ENCODE measurements around the gene SCYL1.

SCYL1 gene

DNA sequence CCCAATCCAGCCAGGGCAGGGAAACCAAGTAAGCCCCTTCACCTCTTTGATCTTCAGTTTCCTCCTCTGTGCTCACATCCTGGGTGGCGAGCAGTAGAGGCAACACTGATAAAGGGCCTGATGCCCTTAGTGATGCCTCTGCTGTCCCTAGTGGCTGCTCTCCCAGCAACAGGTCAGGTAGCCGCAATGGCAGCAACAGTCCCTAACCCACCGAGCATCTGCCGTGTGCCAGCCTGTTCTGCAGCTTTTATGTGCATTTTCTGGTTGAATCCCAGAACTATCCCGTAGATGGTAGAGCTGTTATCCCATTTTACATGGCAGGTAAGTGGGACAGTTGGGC lies 5.2 kb downstream of the SCYL1 start:
- no peak for FAIRE-seq
- no peak for DNase-seq (ENCODE audit: extremely low spot score, insufficient read length, low read depth)

DNA sequence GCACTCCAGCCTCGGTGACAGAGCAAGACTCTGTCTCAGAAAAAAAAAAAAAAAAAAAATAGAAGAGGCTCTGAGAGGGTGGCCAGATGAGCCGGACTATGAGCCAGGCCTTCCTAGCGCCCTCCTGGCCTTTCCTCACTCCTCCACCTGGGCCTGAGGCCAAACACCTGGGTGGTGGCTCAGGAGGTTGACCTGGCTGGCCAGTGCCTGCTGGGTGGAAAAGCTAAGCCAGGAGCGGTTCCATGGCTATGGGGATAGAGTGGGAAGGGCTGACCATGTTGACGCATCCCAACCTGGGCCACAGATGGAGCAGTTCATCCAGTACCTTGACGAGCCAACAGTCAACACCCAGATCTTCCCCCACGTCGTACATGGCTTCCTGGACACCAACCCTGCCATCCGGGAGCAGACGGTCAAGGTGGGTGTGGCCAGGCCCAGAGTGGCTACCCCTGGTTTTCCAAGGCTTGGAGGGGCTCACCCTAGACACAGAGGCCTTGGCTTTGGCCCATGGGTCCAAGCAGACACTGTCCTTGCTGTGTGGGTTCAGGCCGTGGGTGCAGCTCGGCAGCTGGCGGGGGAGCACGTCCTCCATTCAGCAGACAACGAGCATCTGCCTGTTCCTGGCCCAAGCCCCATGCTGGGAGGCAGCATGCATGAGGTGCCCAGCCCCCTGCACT lies 7.6 kb downstream of the SCYL1 start:
- no peak for FAIRE-seq

DNA sequence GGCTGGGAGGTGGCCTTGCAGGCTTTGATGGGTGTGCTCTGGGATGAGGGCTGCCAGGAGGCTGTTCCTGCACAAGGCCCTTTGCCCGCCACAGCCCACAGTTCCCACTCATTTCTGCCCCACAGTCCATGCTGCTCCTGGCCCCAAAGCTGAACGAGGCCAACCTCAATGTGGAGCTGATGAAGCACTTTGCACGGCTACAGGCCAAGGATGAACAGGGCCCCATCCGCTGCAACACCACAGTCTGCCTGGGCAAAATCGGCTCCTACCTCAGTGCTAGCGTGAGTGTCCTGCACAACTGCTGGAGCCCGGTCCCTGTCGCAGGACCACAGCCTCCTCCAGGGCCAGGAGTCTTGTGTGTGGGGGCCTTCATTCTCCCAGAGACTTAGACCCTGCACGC lies 10.2 kb downstream of the SCYL1 start:
- DNase-seq (ENCODE audit: extremely low spot score, insufficient read length, low read depth): no peak
- no peak for FAIRE-seq

More for the DNA sequence above, 7.6 kb downstream of the SCYL1 start:
- no peak for DNase-seq (ENCODE audit: extremely low spot score, insufficient read length, low read depth)

DNA sequence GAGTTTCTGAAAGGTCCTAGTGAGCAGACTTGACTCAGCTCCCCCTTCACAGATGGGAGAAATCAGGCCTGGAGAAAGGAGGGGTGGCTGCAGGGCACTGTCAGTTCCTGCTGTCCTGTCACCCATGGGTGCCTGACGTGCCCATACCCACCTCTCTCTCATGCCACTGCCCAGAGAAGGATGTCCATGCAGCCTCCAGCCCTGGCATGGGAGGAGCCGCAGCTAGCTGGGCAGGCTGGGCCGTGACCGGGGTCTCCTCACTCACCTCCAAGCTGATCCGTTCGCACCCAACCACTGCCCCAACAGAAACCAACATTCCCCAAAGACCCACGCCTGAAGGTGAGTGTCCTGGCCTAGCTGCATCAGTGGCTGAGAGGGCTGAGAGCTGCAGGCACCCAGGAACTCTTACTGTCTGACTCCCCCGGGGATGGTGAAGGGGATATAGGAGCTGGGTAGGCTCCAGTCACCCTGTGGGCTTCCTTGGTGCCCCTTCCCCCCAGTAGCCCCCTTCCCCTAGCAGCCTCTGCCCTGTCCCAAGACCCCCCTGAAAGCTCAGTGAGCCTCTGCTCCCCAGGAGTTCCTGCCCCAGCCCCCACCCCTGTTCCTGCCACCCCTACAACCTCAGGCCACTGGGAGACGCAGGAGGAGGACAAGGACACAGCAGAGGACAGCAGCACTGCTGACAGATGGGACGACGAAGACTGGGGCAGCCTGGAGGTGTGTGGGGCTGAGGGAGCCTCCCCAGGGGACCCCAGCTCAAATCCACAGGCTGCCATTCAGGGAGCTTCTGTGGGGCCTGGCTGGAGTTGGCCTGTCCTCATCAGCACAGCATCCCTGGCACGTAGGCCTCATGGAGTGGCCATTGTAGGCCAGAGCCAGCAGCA lies 11.8 kb downstream of the SCYL1 start:
- DNase-seq (ENCODE audit: extremely low spot score, insufficient read length, low read depth) (no peak), FAIRE-seq (no peak)

DNA sequence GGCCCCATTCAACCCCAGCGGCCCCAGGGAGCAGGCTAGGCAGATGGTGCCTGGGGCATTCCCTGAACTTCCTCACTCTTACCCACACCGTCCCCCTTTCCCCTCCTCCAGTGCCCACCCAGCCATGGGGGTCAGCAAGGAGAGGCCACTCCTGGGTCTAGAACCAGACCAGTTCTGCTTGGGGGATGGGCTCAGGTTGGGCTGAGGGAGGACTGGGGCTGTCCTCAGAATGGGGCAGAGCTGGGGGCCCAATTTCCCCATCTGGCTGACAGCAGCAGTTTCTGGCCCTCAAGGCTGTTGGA lies 12.4 kb downstream of the SCYL1 start:
- FAIRE-seq (no peak), DNase-seq (ENCODE audit: extremely low spot score, insufficient read length, low read depth) (no peak)

DNA sequence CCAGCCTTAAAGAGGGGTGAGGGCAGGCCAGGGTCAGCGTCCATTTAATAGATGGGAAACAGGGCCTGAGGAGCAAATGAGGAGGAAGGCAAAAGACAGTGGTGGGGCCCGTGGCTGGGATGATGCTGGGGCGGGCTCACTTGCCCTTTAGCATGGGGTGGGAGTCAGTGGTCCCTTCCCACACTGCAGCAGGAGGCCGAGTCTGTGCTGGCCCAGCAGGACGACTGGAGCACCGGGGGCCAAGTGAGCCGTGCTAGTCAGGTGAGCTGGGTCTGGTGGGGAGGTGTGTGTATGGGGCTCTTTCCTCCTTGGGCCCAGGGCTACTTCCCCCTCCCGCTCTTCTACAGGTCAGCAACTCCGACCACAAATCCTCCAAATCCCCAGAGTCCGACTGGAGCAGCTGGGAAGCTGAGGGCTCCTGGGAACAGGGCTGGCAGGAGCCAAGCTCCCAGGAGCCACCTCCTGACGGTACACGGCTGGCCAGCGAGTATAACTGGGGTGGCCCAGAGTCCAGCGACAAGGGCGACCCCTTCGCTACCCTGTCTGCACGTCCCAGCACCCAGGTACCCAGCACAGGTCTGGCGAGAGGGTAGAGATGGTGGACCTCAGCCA lies 12.8 kb downstream of the SCYL1 start:
- FAIRE-seq: no peak

DNA sequence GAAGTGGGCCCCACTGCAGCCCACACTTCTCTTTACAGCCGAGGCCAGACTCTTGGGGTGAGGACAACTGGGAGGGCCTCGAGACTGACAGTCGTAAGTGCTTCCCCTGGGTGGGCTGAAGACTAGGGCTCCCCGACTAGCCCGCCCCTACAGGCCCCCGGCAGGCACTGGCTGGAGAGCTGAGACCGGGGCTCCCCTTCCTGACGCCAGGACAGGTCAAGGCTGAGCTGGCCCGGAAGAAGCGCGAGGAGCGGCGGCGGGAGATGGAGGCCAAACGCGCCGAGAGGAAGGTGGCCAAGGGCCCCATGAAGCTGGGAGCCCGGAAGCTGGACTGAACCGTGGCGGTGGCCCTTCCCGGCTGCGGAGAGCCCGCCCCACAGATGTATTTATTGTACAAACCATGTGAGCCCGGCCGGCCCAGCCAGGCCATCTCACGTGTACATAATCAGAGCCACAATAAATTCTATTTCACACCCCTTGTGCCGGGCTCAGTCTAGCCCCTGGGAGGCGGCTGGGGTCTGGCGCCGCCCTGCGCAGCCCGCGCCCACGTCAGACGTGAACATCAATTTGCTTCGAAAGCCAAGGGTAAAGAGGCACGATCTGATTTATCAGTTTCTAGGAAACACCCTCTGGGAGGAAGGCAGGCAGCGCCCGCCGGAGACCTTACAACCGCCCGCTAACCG lies 13.5 kb downstream of the SCYL1 start:
- no peak for DNase-seq (ENCODE audit: extremely low spot score, insufficient read length, low read depth)
- no peak for FAIRE-seq

More for the DNA sequence above, 12.8 kb downstream of the SCYL1 start:
- DNase-seq (ENCODE audit: extremely low spot score, insufficient read length, low read depth): no peak

DNA sequence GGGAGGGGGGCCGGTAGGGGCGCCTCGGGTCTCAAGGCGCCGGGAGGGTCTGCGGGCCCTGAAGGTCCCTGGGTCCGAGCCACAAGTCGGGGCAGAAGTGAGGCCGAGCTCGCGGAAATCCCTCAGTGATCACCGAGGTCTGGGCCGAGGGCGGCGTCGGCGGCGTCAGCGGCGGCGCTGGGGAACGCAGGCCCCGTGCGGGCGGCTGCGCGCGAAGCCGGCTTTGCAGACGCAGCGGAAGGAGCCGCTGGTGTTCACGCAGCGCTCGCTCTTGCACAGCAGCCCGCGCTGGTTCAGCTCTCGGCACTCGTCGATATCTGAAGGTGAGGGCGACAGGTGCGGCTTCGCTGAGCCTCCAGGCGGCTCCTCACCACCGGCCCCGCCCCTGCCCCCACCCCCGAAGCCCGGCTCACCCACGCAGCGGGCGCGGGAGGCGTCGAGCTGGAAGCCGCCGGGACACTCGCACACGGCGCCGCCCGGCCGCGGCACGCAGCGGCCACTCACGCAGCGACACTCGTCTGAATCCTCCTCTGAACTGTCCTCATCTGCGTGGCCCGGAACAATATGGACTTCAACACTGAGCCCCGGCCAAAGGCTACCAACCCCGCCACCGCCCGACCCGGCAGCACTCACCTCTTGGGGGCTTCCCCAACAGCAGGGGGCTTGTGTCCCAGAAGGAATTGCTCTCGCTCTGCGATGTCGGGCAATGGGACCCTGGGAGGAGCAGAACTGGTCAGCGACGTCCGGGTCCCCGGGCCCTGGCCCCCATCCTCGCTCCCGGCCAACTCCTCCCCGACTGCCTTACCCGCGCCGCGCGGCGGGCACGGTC lies 14.2 kb downstream of the SCYL1 start:
- FAIRE-seq (no peak), DNase-seq (ENCODE audit: extremely low spot score, insufficient read length, low read depth) (no peak)

DNA sequence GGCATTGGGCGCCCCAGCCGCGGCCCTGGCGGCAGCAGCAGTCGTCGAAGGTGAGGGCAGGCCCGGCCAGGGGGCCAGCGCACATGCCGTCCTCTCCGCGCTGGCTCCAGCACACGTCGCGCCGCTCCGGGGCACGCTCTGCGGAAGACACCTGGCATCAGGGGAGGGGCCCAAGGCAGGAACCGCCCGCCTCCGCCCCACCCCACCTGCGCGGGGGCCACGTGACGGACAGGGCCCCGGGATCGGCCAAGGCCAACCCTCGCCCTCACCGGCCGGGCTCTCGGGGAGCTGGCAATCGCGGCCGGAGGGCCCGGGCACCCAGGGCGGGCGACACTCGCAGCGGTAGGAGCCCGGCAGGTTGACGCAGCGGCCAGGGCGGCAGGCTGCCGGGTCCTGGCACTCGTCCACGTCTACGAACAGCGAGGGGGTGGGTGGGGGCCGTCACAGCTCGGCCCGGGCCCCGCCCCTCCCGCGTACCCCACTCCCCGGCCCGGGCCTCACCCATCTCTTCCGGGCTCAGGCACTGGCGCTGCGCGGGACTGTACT lies 14.9 kb downstream of the SCYL1 start:
- FAIRE-seq (no peak), DNase-seq (ENCODE audit: extremely low spot score, insufficient read length, low read depth) (peak; percentile 59)

DNA sequence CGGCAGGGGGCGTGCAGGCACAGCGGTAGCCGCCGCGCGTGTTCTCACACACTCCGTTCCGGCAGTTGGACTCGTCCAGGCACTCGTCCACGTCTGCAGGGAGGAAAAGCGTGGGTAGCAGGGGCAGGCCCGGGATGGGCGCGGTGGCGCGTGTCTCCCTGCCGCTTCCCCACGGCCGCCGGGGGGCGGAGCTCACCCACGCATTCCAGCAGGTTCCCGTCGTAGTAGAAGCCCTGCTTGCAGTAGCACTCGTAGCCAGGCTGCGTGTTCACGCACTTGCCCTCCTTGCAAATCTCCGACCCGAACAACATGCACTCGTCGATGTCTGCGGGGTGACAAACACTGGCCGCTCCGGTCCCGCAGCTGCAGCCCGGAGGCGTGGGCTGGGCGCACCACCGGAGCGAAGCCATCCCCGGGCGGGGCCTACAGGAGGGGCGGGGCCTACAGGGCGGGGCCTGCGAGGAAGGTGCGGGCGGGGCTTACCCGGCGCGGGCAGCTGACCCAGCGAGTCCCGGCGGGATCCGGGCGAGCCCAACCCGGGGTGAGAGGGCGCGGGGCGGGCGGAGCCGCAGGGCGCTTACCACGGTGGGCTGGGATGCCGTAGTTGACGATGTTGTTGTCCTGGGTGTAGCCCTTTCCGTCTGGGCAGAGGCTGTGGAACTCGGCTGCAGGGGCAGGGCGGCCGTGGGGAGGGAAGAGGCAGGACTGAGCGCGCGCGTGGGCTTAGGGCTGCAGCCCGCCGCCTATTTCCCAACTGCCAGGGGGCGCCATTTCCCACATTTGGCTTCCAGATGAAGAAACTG lies 15.6 kb downstream of the SCYL1 start:
- FAIRE-seq (peak; percentile 87), DNase-seq (ENCODE audit: extremely low spot score, insufficient read length, low read depth) (peak; percentile 96)

DNA sequence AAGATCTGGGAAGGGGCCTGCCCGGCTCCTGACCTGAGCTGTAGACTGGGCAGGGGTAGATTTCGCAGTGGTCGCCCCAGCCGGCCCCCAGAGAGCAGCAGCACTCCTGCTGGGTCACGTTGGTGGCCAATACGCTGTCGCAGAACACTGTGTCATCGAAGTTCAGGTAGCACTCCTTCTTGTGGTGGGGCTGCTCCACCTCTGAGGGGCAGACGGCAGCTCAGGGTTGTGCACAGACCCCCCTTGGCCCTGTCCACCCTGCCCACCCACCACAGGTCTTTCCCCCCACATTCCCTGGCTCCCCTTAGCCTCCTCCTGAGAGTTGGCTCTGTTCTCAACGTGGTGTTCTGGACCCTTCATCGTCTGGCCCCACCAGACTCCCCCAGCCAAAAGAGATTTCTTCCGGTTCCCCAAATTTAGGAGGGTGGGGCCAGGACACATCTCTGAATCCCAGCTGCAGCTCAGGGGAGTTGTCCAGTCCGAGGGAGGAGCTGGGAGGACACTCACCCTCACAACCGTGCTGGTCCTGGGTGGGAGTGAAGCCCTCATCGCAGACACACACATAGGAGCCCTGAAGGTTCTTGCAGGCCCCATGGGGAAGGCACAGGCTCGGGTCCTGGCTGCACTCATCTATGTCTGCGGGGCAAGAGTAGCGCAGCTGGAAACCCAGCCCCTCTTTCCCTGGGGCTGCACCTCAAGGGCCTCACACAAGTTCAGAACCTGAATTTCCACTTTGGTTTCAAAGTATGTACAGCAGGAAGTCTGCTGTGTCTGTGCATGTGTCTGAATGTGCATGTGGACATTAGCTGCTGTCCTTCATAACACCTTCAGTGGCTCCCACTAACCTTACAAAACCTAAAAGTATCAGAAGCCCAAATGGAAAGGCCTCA lies 16.5 kb downstream of the SCYL1 start:
- FAIRE-seq (no peak), DNase-seq (ENCODE audit: extremely low spot score, insufficient read length, low read depth) (no peak)

DNA sequence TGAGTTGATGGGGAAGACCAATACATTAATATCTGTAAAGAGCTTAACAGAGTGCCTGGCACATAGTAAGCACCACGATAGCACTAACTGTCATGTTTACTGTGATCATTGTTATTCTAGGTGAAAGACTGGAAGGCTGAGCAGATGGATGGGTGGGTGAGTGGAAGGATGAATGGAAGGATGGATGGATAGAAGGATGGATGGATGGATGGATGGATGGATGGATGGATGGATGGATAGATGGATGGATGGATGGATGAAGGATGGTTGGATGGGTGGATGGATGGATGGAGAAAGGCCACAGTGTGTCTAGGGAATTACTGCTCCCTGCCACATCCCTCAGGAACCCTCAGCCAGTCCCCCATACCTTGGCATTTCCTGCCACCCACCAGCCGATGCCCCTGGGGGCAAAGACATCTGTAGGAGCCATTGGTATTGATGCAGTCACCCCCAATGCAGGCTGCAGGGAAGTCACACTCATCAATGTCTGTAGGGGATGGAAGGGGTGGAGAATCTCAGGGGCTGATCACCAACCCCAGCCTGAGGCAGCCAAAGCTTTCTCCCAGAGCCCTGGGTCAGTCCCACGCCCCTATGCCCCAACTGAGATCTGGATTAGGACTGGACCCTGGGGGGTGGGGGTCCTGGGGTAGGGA lies 18.0 kb downstream of the SCYL1 start:
- no peak for DNase-seq (ENCODE audit: extremely low spot score, insufficient read length, low read depth)
- no peak for FAIRE-seq

DNA sequence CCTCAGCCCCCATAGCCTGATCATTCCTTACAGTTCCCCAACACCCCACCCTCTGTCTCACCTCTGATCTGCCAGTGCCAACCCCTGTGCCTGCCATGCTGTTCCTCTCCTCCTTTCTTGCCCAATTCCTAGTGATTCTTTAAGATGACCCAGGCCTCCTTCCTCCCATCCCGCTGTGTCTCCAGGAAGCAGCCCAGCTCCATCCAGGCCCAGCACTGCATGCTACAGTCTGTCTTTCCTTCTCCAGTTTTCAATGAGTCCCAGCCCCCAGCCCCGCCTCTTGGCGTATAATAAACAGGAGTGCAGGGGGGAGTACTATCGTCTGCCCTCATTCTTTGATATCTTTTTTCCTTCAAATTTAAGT lies 21.0 kb downstream of the SCYL1 start:
- no peak for DNase-seq (ENCODE audit: extremely low spot score, insufficient read length, low read depth)
- no peak for FAIRE-seq

DNA sequence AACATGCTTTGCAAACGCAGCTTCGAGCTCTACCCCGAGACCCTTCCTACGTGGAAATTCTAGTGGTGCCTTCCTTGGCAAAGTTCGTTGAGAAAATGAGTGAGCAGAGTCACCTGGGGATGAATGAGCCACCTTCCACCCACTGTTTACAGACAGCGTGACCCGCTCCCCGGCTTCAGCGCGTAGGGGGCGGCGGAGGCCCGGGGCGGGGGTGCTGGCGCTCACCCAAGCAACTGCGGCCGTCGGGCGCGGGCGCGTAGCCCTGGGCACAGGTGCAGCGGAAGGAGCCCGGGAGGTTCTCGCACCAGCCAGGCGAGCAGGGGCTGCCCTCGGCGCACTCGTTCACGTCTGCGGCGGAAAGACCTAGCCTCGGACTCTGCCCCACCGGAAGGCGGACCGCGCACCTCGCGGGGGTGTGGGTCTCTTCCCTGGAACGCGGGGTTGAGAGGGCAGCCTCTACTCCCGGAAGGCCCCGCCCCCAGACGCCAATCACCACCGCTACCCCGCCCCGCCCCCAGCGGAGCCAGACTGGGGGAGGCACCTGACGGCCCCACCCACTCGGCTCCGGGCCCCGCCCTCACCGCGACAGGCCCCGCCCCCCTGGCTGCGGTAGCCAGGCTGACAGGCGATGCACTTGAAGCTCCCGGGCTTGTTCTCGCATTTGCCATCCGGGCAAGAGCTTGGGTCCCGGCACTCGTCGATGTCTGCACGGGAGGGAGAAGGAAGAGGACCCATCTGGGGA lies 21.5 kb downstream of the SCYL1 start:
- FAIRE-seq: peak; percentile 76
- peak; percentile 95 for DNase-seq (ENCODE audit: extremely low spot score, insufficient read length, low read depth)

DNA sequence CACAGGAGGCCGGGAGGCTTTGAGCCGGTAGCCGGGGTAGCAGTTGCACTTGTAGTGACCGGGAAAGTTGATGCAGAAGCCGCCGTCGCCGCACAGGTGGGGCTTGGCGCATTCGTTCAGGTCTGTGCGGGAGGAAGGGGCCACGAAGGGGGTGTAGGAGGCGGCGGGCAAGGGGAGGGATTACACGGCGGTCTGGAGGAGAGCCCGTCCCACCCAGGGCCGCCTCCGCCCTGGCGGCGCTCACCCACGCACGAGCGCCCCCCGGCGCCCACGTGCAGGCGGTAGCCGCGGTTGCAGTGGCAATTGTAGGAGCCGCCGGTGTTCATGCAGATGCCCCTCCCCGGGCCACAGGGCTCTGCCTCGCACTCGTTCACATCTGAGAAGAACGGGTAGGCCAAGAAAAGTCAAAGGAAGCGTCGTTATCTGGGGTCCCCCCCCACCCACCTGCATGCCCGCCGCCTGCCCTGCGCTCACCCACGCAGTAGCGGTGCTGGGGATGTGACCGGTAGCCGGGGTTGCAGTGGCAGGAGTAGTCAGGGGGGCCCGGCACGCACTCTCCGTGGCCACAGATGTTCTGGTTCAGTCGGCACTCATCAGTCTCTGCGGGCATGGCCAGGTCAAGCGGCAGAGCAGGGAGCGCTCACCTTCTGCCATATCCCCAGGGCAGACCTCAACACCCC lies 22.7 kb downstream of the SCYL1 start:
- DNase-seq (ENCODE audit: extremely low spot score, insufficient read length, low read depth): no peak
- FAIRE-seq: no peak

DNA sequence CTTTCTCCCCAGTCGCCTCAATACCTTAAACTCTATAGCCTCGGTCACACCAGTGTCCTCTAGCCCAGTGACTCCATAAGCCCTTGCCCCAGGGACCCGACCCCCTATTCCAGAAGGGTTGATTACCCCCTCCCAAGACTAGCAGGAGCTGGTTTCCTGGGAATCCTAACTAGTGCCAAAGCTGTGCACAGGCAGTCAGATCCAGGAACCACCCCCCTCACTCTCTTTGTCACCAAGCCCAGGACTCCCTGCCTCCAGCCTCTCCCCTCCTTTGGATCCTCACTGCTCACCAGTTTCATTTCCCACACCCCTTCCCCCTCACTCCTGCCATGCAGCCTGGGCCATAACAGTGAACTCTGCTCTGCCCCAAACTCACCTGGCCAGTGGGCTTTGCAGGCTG lies 23.5 kb downstream of the SCYL1 start:
- no peak for FAIRE-seq
- DNase-seq (ENCODE audit: extremely low spot score, insufficient read length, low read depth): no peak
